ENCODE results near the gene RETSAT.

Gene RETSAT

GRCh38 chr2:85354286-85355072 is at the start of gene RETSAT, which contains the start of gene ELMOD3:
Gene RETSAT (minus strand): TSS chr2:85354528. CDS start chr2:85354507, 21 bp downstream.
Gene ELMOD3 (plus strand): TSS chr2:85354769. CDS start chr2:85357199, 2,430 bp downstream.
- TF ChIP-seq ZFX (IDR thresholded peaks at IDR 0.05): peak; percentile 98
- TF ChIP-seq CTCF (conservative IDR thresholded peaks at IDR 0.05): no peak
- H3K27ac ChIP-seq: peak within 1 kb of the TSS; percentile 79

GRCh38 chr2:85401844-85402243 is 47.5 kb upstream of the RETSAT start:
- no peak for TF ChIP-seq CTCF (conservative IDR thresholded peaks at IDR 0.05)
- no peak for TF ChIP-seq ZFX (IDR thresholded peaks at IDR 0.05)
- H3K27ac ChIP-seq: no peak overlapping the region

DNA sequence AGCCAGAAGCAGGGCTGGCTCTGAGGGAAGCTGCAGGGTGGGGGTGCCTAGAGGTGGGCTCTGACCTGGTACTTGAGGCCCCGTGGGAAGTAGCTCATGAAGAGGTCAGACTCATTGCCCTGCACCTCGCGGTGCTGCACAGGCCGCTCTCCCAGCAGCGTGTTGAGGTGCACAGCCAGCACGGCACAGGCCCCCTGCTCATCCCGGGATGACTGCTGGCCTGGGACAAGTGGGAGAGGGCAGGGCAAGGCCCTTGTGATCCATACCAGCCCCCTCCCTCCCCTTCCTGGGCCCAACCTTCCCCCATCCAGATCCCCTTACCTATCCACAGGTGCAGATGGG is 47.1 kb upstream of the RETSAT start:
- peak overlapping the region; percentile 7; the same call in 1 of the 2 replicates for H3K27ac ChIP-seq
- TF ChIP-seq ZFX (IDR thresholded peaks at IDR 0.05) (no peak), CTCF (conservative IDR thresholded peaks at IDR 0.05) (no peak)

DNA sequence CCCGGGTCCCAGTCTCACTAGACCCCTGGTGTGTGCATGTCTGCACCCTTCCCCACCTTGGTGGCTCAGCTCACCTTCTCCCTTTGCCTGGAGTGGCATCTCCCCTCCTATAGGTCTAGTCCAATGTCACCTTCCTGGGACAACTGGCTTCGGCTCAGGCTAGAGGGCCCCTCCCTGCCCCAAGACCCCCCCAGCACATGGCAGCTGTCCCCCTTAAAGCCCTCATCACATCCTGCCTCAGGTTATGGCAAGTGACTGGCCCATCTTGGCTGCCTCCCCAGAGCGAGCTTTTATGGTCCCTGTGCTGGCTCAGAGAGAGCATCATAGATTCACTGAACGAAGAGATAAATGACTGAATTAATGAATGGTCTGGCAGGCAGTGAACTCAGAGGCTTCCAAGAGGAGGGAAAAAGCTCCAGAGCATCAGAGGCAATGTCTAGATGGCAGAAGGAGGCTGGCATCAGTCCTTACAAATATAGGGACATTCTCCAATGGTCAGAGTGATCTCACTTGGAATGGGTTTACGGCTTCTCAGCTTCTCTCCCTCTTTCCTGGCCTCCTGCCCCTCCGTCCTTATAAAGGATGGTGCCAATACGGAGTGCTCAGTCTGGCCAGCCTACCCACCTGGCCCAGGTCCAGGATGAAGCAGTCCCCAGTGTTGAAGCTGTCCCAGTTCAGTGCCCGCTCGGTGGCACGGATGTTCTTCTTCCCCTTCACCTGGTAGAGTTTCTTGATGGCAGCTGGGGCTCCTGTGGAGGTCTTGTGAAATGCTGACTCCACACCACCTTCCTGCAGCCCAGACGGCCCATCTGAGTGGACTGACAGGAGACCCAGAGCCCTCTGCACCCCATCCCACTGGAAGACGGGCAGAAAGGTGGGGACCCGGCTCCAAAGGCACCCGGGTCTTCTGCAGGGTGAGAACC is 46.5 kb upstream of the RETSAT start:
- H3K27ac ChIP-seq: peak overlapping the region; percentile 7; the same call in 1 of the 2 replicates
- no peak for TF ChIP-seq ZFX (IDR thresholded peaks at IDR 0.05)
- no peak for TF ChIP-seq CTCF (conservative IDR thresholded peaks at IDR 0.05)

GRCh38 chr2:85400023-85400422 is 45.7 kb upstream of the RETSAT start:
- TF ChIP-seq ZFX (IDR thresholded peaks at IDR 0.05): no peak
- no peak for TF ChIP-seq CTCF (conservative IDR thresholded peaks at IDR 0.05)
- H3K27ac ChIP-seq: no peak overlapping the region; the same call in 1 of the 2 replicates

- H3K27ac ChIP-seq: no peak overlapping the region
- no peak for TF ChIP-seq CTCF (conservative IDR thresholded peaks at IDR 0.05)
- TF ChIP-seq ZFX (IDR thresholded peaks at IDR 0.05): no peak
These were observed 44.8 kb upstream of the RETSAT start for GRCh38 chr2:85399183-85399455.

All from C4-2B (cell line).